Thyroid gland (tissue), 4 donors: ENCODE data around the gene SPP2. TPM values are rescaled to one million over a fixed set of nuclear protein-coding genes. Genes with fewer than 3 reads are reported as not detected.

Experiments
- DNase-seq, 2 donors: peaks; one replicate each; pipeline ENCODE4 v3.0.0-alpha.2; 2019
- H3K27ac ChIP-seq, 3 donors: fragments of 200-600 bp; sonication (generic); 1 replicate in 2 of 3; 2 replicates in 1 of 3; pipeline ENCODE4 v1.5.1; 2016 to 2019; ENCODE audit warnings: mild to moderate bottlenecking in 1 of 3, moderate library complexity in 1 of 3
- H3K27me3 ChIP-seq: fragments of 200-600 bp; sonication (generic); one replicate; pipeline ENCODE4 v1.5.1; 2019
- H3K36me3 ChIP-seq, 2 donors: fragments of 200-600 bp; sonication (generic); one replicate each; pipeline ENCODE4 v1.5.1; 2016 to 2019
- H3K4me1 ChIP-seq, 2 donors: fragments of 200-600 bp; sonication (generic); one replicate each; pipeline ENCODE4 v1.5.1; 2017 to 2019
- H3K4me3 ChIP-seq, 3 donors: fragments of 200-600 bp; sonication (generic); replicated peaks in 1 of 3; 1 replicate in 2 of 3; 2 replicates in 1 of 3; pipeline ENCODE4 v1.5.1; 2016; ENCODE audit warnings: mild to moderate bottlenecking in 1 of 3
- H3K9me3 ChIP-seq: fragments of 200-600 bp; sonication (generic); one replicate; pipeline ENCODE4 v1.5.1; 2017
- CTCF ChIP-seq, 6 experiments: fragments of 200-600 bp in 3 of 6; fragments of 450-650 bp in 3 of 6; sonication (generic) in 3 of 6; IDR thresholded peaks; one replicate each; pipeline ENCODE4 v1.5.1; 2016 to 2019; ENCODE audit warnings: antibody characterized with exemption in 6 of 6, mild to moderate bottlenecking in 2 of 6, inconsistent platforms in 1 of 6, moderate library complexity in 1 of 6
- POLR2A ChIP-seq, 2 donors: fragments of 450-650 bp; IDR thresholded peaks; one replicate each; pipeline ENCODE4 v1.6.1; 2017; ENCODE audit warnings: antibody characterized with exemption in 2 of 2, mild to moderate bottlenecking in 2 of 2, moderate library complexity in 1 of 2
- WGBS, 2 donors: methylation state at CpG; one replicate each; pipeline ENCODE4 v1.1.5; 2017; 5-methylcytosine and 5-hydroxymethylcytosine counted together
- intact Hi-C: fragments of 100-400 bp; cut with DNase I; formaldehyde crosslinking; loops from one replicate; pipeline ENCODE4 v1.15.1; 2023
- total RNA-seq, 4 donors: library from RNA; depleted of rRNA; stranded (reverse); fragments of >200 nt; gene quantifications; one replicate each; pipeline ENCODE4 v1.2.3, GENCODE V29; 2016

The SPP2 gene
- total RNA-seq, 4 donors from 2014 or later = not detected

- no peak for DNase-seq
- TF ChIP-seq POLR2A (IDR thresholded peaks at IDR 0.05) (no peak), CTCF (IDR thresholded peaks at IDR 0.05) (no peak)
- Histone ChIP-seq H3K4me1 (no peaks in the 10 kb centered on the region), H3K9me3 (no peaks in the 10 kb centered on the region), H3K27me3 (no peaks in the 10 kb centered on the region), H3K4me3 (no peak overlapping the region), H3K36me3 (no peaks in the 10 kb centered on the region), H3K27ac (no peak overlapping the region)
- 88 to 89% methylated on average over 4 of the region's 4 CpGs for WGBS, 2 donors
- intact Hi-C loops = no loop called here
Observed at GRCh38 chr2:234048049-234048448, 2.5 kb upstream of the SPP2 start.

- H3K27me3 ChIP-seq = no peaks in the 10 kb centered on the region
- H3K36me3 ChIP-seq = no peaks in the 10 kb centered on the region
- H3K9me3 ChIP-seq = no peaks in the 10 kb centered on the region
- intact Hi-C loops = no loop called here
- WGBS, 2 donors = 87 to 88% methylated on average over 4 of the region's 4 CpGs
- H3K4me3 ChIP-seq = no peak overlapping the region
- no peaks in the 10 kb centered on the region for H3K4me1 ChIP-seq
- TF ChIP-seq CTCF (IDR thresholded peaks at IDR 0.05) (no peak), POLR2A (IDR thresholded peaks at IDR 0.05) (no peak)
- no peak for DNase-seq
- H3K27ac ChIP-seq = no peak overlapping the region
Observed at GRCh38 chr2:234051374-234052070, 1.0 kb downstream of the SPP2 start.

GRCh38 chr2:234058881-234059280, 8.4 kb downstream of the SPP2 start:
- Histone ChIP-seq H3K4me3 (no peak overlapping the region), H3K27me3 (no peaks in the 10 kb centered on the region), H3K36me3 (no peaks in the 10 kb centered on the region), H3K4me1 (no peaks in the 10 kb centered on the region), H3K9me3 (no peaks in the 10 kb centered on the region), H3K27ac (no peak overlapping the region)
- DNase-seq = no peak
- TF ChIP-seq POLR2A (IDR thresholded peaks at IDR 0.05) (no peak), CTCF (IDR thresholded peaks at IDR 0.05) (no peak)
- intact Hi-C loops = no loop called here
- WGBS, 2 donors = 89 to 93% methylated on average over 4 of the region's 4 CpGs

- no peak overlapping the region for H3K4me3 ChIP-seq
- no peaks in the 10 kb centered on the region for H3K36me3 ChIP-seq
- no peaks in the 10 kb centered on the region for H3K9me3 ChIP-seq
- intact Hi-C loops = no loop called here
- H3K27me3 ChIP-seq = no peaks in the 10 kb centered on the region
- no peak for DNase-seq
- H3K4me1 ChIP-seq = no peaks in the 10 kb centered on the region
- TF ChIP-seq CTCF (IDR thresholded peaks at IDR 0.05) = no peak
- no peak for TF ChIP-seq POLR2A (IDR thresholded peaks at IDR 0.05)
- 63 to 74% methylated on average over 8 of the region's 8 CpGs for WGBS, 2 donors
- no peak overlapping the region for H3K27ac ChIP-seq
Observed at GRCh38 chr2:234060236-234060635, 9.7 kb downstream of the SPP2 start.

GRCh38 chr2:234061624-234062257, 11.2 kb downstream of the SPP2 start:
- Histone ChIP-seq H3K9me3 (no peaks in the 10 kb centered on the region), H3K27ac (no peak overlapping the region), H3K4me3 (no peak overlapping the region), H3K27me3 (no peaks in the 10 kb centered on the region), H3K4me1 (no peaks in the 10 kb centered on the region), H3K36me3 (no peaks in the 10 kb centered on the region)
- no peak for DNase-seq
- WGBS, 2 donors = 76 to 84% methylated on average over 6 of the region's 6 CpGs
- TF ChIP-seq CTCF (IDR thresholded peaks at IDR 0.05) = no peak
- no peak for TF ChIP-seq POLR2A (IDR thresholded peaks at IDR 0.05)
- intact Hi-C loops = no loop called here
